GM12878 (cell line): ENCODE data around the gene SRP54. TPM values are rescaled to one million over a fixed set of nuclear protein-coding genes. Genes with fewer than 3 reads are reported as not detected.

Experiments used
- ASH2L ChIP-seq: fragments of 300-600, 200-600 bp; sonication (generic); IDR thresholded peaks from 2 replicates; pipeline ENCODE4 v1.6.1; 2017; ENCODE audit warnings: low read depth, mild to moderate bottlenecking, borderline replicate concordance
- BCL11A ChIP-seq: IDR thresholded peaks from 2 replicates; pipeline ENCODE4 v1.6.1; 2011; ENCODE audit warnings: low read depth, low read length
- BCLAF1 ChIP-seq: fragments of 450-650 bp; IDR thresholded peaks from 2 replicates; pipeline ENCODE4 v1.6.1; 2017; ENCODE audit warnings: antibody characterized with exemption, mild to moderate bottlenecking, moderate library complexity
- CBX3 ChIP-seq: fragments of 200-600 bp; sonication (generic); IDR thresholded peaks from 2 replicates; pipeline ENCODE4 v1.6.1; 2016; ENCODE audit warnings: low read depth, borderline replicate concordance
- CHD1 ChIP-seq: IDR thresholded peaks from 2 replicates; pipeline ENCODE4 v1.6.1; 2012; ENCODE audit warnings: low read depth, low read length, improper control_type of control experiment
- CHD2 ChIP-seq: IDR thresholded peaks from 2 replicates; pipeline ENCODE4 v1.6.1; 2011; ENCODE audit warnings: low read depth, low read length, improper control_type of control experiment, borderline replicate concordance
- CREB1 ChIP-seq: IDR thresholded peaks from 2 replicates; pipeline ENCODE4 v1.6.1; 2012; ENCODE audit warnings: low read depth, mild to moderate bottlenecking, inconsistent platforms
- HDAC2 ChIP-seq: fragments of 200-600 bp; sonication (generic); IDR thresholded peaks from 2 replicates; pipeline ENCODE4 v1.6.1; 2017
- JUNB ChIP-seq: IDR thresholded peaks from 2 replicates; pipeline ENCODE4 v1.6.1; 2016; ENCODE audit warnings: antibody characterized with exemption, mild to moderate bottlenecking
- KLF5 ChIP-seq: fragments of 450-650 bp; IDR thresholded peaks from 2 replicates; pipeline ENCODE4 v1.6.1; 2014; ENCODE audit warnings: mild to moderate bottlenecking; ENCODE audit not compliant: partially characterized antibody
- MEF2A ChIP-seq: IDR thresholded peaks from 2 replicates; pipeline ENCODE4 v1.6.1; 2011; ENCODE audit warnings: low read depth, mild to moderate bottlenecking, low read length, moderate library complexity; ENCODE audit not compliant: insufficient read depth
- MXI1 ChIP-seq: fragments of 150-350 bp; IDR thresholded peaks from 2 replicates; pipeline ENCODE4 v1.6.1; 2011; ENCODE audit warnings: low read depth, mild to moderate bottlenecking, inconsistent platforms, low read length, improper control_type of control experiment
- MYB ChIP-seq: fragments of 150-350 bp; IDR thresholded peaks from 2 replicates; pipeline ENCODE4 v1.6.1; 2014; ENCODE audit warnings: mild to moderate bottlenecking, low read depth, low read length, borderline replicate concordance
- NFYA ChIP-seq: IDR thresholded peaks from 2 replicates; pipeline ENCODE4 v1.6.1; 2011; ENCODE audit warnings: low read depth, mild to moderate bottlenecking, low read length, improper control_type of control experiment, borderline replicate concordance
- NRF1 ChIP-seq: conservative IDR thresholded peaks from 2 replicates; pipeline ENCODE4 v1.6.1; 2011; ENCODE audit warnings: mild to moderate bottlenecking, low read depth, low read length, improper control_type of control experiment
- PML ChIP-seq: IDR thresholded peaks from 2 replicates; pipeline ENCODE4 v1.6.1; 2012; ENCODE audit warnings: low read length, inconsistent platforms
- RCOR1 ChIP-seq: conservative IDR thresholded peaks from 2 replicates; pipeline ENCODE4 v1.6.1; 2012; ENCODE audit warnings: low read depth, low read length, improper control_type of control experiment
- TARDBP ChIP-seq: IDR thresholded peaks from 2 replicates; pipeline ENCODE4 v1.6.1; 2016; ENCODE audit warnings: borderline replicate concordance
- YY1 ChIP-seq: IDR thresholded peaks from 2 replicates; pipeline ENCODE4 v1.6.1; 2011; ENCODE audit warnings: low read depth, mild to moderate bottlenecking, low read length
- ZNF207 ChIP-seq: fragments of 450-650 bp; IDR thresholded peaks from 2 replicates; pipeline ENCODE4 v1.6.1; 2014; ENCODE audit warnings: antibody characterized with exemption, mild to moderate bottlenecking, borderline replicate concordance
- polyA plus RNA-seq, 11 experiments: library from polyadenylated mRNA; depleted of rRNA in 4 of 11; unstranded in 6 of 11; stranded (reverse) in 5 of 11; fragments of >200 nt; fragmentation: Nextera tagmentation in 4 of 11; fragmentation: Illumina TruSeq in 1 of 11; extraction: Ambion mirVana in 4 of 11; extraction: Trizol in 1 of 11; gene quantifications; 1 replicate in 1 of 11; 2 replicates in 10 of 11; pipeline versions ENCODE4 v1.2.1 to v1.2.3, GENCODE V29; 2011 to 2016; ENCODE audit warnings: inconsistent platforms in 2 of 11, missing spikeins in 2 of 11, low read depth in 1 of 11
- total RNA-seq, 4 experiments: library from RNA; depleted of rRNA in 3 of 4; stranded (reverse); fragments of >200 nt in 3 of 4; fragmentation: Illumina TruSeq in 1 of 4; extraction: Trizol in 1 of 4; gene quantifications; 2 replicates each; pipeline versions ENCODE4 v1.2.1 to v1.2.3, GENCODE V29; 2013 to 2021
- TF ChIP-seq, protein P1 (sequence below): IDR thresholded peaks from 2 replicates; pipeline ENCODE4 v1.6.1; 2012; ENCODE audit warnings: low read depth, low read length, improper control_type of control experiment

The SRP54 gene
- total and polyA plus RNA-seq, 10 of the 15 experiments (the other 5 are each of a cell fraction or from before 2014, with no cell fraction given): 54.1 to 130 (median 72.3) TPM

GRCh38 chr14:35046048-35046750 is 63.4 kb downstream of the SRP54 start, which contains the start of gene FAM177A1 (continued):
- TF ChIP-seq MEF2A (no peak), MXI1 (peak; percentile 75), ASH2L (0 out of 2 replicates have a peak, but pooled peaks have one; percentile 58), NRF1 (no peak), TARDBP (no peak), CREB1 (peak; percentile 97), JUNB (no peak), CHD2 (0 out of 2 replicates have a peak, but pooled peaks have one; percentile 10), BCLAF1 (no peak), YY1 (peak; percentile 58), RCOR1 (peak; percentile 49; the same call in 1 of the 2 replicates), ZNF207 (no peak), KLF5 (no peak), CHD1 (no peak), NFYA (no peak), HDAC2 (no peak), MYB (no peak), CBX3 (no peak), BCL11A (no peak), PML (peak; percentile 42; the same call in 1 of the 2 replicates)
- TF ChIP-seq, protein P1, sequence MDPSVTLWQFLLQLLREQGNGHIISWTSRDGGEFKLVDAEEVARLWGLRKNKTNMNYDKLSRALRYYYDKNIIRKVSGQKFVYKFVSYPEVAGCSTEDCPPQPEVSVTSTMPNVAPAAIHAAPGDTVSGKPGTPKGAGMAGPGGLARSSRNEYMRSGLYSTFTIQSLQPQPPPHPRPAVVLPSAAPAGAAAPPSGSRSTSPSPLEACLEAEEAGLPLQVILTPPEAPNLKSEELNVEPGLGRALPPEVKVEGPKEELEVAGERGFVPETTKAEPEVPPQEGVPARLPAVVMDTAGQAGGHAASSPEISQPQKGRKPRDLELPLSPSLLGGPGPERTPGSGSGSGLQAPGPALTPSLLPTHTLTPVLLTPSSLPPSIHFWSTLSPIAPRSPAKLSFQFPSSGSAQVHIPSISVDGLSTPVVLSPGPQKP: peak; percentile 71
- TF ChIP-seq, all 136 proteins: peak for 48
